D341Med (cell line): ENCODE measurements around the gene XRCC1.
"Not testable (repeated sequence)": the region's sequence is repeated elsewhere in the genome, so short reads cannot be mapped to it uniquely, and the experiment has no call there.

ENCODE experiments used
- DNase-seq: peaks from one replicate; pipeline ENCODE4 v3.0.0; 2012; ENCODE audit warnings: low spot score

XRCC1 gene

DNA sequence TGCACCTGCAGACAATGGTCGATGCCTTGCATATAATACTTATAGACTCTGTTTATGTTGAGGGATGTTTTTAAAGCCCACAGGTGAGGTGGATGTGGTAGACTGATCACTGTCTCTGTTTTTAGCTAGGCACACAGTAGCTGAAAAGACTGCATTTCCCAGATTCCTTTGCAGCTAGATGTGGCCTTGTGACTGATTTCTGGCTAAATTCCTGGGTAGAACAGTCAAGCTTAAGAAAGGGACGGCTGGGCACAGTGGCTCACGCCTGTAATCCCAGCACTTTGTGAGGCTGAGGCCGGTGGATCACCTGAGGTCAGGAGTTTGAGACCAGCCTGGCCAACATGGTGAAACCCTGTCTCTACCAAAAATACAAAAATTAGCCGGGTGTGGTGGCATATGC lies 25.0 kb upstream of the XRCC1 start:
- not testable (repeated sequence) for DNase-seq

DNA sequence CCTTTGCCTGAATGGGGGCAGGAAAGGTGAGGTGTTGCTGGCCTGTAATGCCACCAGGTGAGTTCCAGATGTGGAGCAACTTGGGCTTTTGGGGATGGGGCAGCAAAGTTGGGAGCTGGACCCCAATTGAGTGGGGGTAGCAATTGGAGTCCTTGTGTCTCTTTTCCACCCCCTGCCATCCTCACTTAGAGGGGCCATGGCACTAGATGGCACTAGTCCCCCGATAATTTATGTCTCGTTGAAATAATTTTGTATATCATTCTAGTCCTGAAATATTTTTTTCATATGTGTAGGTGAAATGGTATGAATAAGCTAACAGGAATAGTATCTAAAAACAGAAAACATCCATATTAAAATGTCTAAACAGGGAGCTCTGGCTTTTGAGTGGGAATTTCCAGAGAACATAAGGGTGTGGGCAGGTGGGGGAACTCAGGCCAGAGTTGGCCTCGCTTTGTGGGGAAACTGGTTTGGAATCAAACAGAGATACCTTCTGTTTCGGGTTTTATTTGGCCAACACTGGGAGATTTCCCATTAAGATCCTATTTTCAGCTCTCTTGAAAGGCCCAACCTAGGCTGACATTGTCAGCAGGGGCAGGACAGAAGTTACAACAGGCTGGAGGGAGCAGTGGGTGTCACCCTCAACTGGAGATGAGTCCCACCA lies 24.4 kb upstream of the XRCC1 start:
- DNase-seq: no peak

- DNase-seq: no peak
Measured at GRCh38 chr19:43598445-43599240, 23.3 kb upstream of the XRCC1 start.

DNA sequence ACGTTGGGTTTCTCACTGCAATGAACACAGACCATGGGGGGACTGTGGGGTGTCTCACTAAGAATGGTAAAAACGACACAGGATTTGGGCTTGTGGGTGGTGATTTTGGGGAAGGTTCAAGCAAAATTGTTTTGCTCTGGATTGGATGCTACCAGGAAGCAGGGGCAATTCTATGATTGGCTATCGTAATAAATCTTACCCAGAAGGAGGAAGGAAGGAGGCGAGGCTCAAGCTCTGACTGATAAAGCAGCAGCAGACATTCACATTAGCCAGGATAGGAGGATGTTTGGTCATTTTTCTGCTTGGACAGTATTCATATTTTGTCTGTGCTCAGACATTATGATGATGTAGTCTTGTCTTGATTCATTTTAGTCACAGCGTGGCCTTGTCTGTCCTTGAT lies 22.5 kb upstream of the XRCC1 start:
- no peak for DNase-seq

DNA sequence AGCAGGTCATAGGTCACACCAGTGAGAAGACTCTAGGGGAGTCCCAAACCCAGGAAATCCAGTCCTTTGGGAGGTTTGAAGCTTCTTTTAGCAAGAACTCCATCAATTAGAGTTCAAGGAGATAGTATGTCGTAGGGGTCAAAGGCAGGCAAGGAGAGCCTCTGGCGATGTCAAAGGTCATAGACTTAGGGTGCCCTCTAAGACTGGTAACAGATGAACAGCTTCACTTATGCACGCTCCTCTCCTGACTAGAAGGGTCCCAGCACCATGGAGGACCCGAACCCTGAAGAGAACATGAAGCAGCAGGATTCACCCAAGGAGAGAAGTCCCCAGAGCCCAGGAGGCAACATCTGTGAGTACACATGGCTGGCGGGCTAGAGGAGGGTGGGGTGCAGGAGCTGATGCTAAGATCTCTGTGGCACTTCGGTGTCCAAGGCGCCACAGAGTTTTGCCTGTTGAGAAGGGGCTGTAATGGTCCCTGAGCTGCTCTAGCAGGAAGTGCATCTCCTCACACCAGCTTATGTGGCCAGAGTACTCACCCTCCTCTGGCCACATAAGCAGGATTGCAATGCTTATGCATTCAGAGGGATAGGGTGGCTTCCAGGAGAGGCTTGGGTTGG lies 21.6 kb upstream of the XRCC1 start:
- DNase-seq: no peak

GRCh38 chr19:43595999-43596841 lies 20.9 kb upstream of the XRCC1 start, which contains the start of the genes IRGQ and ZNF576:
Gene IRGQ, minus strand, starts transcription at chr19:43596134. Its CDS starts 796 bp downstream, at chr19:43595338.
Gene ZNF576, plus strand, starts transcription at chr19:43596595. Its CDS starts 514 bp downstream, at chr19:43597109.
- peak; percentile 98 for DNase-seq

- no peak for DNase-seq
Measured at GRCh38 chr19:43595605-43595998, 20.3 kb upstream of the XRCC1 start.

GRCh38 chr19:43594710-43595604 lies 19.6 kb upstream of the XRCC1 start:
- DNase-seq: peak; percentile 84

GRCh38 chr19:43594081-43594697 lies 18.9 kb upstream of the XRCC1 start:
- DNase-seq: no peak

GRCh38 chr19:43592800-43593350 lies 17.5 kb upstream of the XRCC1 start:
- no peak for DNase-seq

DNA sequence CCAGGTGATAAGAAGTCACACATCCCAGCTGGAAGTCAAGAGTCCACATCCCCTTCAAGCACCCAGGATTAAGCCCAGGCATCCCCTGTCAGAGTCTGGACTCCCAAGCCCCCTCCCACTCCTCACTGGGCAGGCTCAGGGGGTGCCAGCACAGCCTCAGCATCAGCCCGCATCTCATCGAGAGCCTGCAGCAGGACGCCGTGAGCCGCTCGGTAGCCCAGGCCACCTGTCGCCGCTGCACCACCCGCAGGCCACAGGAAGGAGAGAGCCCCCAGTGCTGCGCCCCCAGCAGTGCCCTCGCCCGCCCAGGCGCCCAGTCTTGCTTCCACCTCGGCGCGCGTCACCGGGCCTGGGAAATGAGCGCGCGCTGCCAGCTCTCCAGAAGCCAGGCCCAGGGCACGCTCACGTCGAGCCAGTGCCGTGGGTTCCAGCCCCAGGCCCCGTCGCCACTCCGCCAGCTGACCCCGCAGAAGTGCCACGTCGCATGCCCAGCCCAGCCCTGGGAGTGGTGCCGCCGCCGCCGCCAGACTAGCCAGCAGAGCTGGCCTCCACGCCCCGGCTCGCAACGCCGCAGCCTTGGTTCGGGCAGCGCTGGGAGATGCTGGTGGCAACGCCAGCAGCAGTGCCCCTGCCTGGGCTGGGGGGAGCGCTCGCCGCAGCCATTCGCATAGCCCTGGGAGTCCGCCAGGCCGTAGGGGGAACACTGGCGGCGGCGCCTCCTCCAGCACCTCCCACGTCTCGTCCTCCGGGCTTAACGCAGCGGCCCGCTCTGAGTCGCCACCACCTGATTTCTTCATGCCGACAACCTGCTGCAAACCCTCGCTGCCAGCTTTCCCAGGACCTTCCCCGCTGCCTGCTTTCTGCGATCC lies 16.8 kb upstream of the XRCC1 start:
- no peak for DNase-seq

GRCh38 chr19:43589678-43590077 lies 14.4 kb upstream of the XRCC1 start:
- no peak for DNase-seq

- DNase-seq: no peak
Measured at GRCh38 chr19:43589277-43589676, 13.9 kb upstream of the XRCC1 start.

DNA sequence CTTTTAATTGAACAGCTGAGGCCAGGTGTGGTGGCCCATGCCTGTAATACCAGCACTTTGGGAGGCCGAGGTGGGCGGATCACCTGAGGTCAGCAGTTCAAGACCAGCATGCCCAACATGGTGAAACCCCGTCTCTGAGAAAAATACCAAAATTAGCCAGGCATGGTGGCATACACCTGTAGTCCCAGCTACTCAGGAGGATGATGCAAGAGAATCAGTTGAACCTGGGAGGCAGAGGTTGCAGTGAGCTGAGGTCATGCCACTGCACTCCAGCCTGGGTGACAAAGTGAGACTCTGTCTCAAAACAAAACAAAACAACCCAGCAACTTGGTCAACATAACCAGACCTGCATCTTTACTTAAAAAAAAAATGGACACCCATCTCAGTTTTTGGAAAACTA lies 11.7 kb upstream of the XRCC1 start:
- DNase-seq: not testable (repeated sequence)

GRCh38 chr19:43586346-43586745 lies 11.0 kb upstream of the XRCC1 start:
- DNase-seq: no peak

DNA sequence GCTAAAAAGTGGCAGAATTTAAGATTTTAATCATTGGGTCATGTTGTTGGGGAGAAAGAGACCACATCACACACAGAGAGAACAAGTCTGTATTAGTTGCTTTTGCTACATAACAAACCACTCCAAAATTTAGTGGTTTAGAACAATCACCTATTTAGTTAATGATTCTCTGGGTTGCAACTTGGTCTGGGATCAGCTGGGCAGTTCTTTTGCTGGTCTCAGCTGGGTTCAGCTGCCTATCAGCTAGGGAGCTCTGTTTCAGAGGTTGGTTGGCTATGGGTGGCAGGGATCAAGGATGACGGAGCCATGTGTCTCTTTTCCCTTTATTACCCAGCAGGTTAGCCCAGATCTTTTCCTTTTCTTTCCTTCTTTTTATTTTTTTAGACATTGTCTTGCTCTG lies 9.2 kb upstream of the XRCC1 start:
- no peak for DNase-seq

DNA sequence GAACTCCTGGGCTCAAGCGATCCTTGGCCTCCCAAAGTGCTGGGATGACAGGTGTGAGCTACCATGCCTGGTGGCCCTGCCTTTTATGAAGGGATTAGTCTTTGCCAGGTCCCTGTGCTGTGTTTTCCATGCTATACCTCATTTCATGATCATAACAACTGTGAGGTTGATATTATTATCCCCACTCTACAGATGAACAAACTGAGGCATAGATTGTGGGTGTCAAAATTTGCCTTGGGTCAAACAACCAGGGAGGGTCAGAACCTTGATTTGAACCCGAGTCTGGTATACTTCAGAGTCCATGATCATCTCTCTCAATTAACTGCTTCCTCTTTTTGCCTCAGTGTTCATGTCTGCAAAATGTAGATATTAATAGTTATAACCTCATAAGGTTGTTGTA lies 7.2 kb upstream of the XRCC1 start:
- DNase-seq: no peak

DNA sequence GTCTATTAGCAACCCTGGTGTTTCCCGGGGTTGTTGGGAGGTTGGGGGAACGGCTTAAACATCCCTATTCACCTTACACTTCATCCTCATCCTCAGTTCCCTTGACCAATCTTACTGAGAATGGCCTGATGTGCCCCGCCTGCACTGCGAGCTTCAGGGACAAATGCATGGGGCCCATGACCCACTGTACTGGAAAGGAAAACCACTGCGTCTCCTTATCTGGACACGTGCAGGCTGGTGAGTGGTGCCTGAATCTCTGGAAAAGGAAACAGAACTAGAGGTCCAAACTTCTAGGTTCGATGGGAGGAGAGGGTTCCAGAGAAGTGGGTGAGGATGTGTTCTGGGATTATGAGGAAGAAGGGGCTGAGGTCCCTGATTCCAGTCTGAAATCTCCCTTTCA lies 6.1 kb upstream of the XRCC1 start:
- no peak for DNase-seq

- no peak for DNase-seq
Measured at GRCh38 chr19:43578787-43579186, 3.5 kb upstream of the XRCC1 start.
